TTC549 (cell line): ENCODE results near the gene LDLRAD3.

Experiments used
- FAIRE-seq: peaks from 2 replicates; lab custom pipeline; 2012; peaks lifted over from hg19 to GRCh38; lab: Jason Lieb, UNC

The LDLRAD3 gene

GRCh38 chr11:36213393-36213840 lies 269.6 kb downstream of the LDLRAD3 start:
- no peak for FAIRE-seq

- no peak for FAIRE-seq
Measured at GRCh38 chr11:36214480-36214879, 270.6 kb downstream of the LDLRAD3 start.

DNA sequence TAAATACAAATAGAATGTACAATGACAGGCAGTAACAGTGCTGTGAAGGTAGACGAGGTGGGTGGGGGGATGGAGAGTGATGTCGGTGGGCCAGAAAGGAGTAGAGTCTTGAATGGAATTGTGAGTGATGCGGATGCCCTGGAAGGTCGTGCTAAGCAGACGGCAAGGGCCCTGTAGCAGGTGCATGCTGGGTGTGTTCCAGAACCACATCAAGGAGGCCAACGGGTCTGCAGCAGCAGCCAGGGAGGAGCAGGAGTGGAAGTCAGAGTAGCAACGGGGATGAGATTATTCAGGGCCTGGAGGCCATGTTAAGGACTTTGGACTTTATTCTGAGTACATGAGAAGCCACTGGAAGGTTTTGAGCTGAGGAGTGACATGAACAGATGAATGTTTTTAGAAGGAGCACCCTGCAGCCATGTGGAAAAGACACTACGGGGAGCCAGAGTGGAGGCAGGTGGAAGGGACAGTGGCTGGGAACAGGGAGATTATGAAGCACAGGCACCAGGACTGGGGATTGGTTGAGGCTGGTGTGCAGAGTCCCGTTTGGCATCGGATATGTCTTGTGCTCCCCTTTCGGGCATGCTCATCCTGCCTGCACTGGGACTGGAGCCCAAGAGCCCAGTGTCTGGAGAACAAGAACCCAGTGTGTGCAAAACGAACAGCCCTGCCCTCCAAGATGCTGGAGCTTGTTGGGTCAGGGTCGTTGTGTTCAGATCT lies 271.3 kb downstream of the LDLRAD3 start:
- no peak for FAIRE-seq

DNA sequence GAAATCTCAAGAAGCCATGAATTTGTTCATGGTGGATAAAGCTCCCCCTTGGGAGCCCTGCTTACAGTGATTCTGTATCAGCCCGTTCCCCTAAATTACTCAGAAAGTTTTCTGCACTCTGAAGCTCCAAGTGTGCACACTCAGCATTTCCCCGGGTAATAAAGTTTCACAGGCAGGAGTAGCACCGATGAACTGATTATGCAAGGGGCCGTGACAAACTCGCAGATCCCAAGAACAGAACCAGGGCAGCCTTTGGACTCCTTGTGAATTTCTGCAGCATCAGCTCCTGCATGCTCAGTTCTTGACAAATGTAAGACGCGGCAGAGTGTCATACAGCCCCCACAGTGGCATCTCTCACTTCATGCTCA lies 271.8 kb downstream of the LDLRAD3 start:
- no peak for FAIRE-seq

DNA sequence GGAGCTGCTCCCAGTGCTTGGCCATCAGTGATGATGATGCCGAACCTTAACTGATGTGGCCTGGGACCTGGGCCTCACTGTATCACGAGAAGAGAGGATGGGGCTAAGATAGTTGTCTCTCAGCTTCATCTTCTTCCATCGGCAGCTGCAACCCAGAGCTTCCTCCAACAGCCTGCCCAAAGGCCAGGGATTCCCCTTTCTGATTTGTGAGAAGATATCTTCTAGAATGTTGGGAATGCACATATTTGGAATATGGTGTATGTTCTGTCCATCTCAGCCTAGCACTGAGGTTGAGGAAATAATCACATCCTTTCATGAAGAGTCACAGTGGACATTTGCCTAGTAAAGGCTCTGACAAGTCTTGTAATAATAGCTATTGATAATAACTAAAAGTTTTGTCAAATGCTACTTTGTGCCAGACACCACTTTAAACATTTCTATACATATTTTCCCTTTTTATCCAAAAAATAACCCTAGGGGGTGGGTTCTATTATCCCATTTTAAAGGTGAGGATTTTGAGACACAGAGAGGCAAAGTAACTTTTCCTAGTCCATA lies 272.3 kb downstream of the LDLRAD3 start:
- FAIRE-seq = no peak

- FAIRE-seq = no peak
Measured at GRCh38 chr11:36218283-36218921, 274.5 kb downstream of the LDLRAD3 start.

DNA sequence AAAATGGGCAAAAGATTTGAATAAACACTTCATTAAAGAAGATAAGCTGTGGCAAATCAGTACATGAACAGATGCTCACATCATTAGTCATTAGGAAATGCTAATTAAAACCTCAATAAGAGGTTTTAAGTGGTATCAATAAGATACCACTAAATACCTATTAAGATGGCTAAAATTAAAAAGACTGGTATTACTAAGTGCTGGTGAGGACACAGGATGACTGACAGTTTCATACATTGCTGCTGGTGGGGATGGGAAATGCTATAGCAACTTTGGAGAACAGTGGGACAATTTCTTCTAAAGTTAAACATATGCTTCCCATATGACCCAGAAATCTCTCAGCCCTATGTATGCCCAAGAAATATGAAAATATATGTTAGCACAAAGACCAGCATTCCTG lies 276.1 kb downstream of the LDLRAD3 start:
- FAIRE-seq = no peak

DNA sequence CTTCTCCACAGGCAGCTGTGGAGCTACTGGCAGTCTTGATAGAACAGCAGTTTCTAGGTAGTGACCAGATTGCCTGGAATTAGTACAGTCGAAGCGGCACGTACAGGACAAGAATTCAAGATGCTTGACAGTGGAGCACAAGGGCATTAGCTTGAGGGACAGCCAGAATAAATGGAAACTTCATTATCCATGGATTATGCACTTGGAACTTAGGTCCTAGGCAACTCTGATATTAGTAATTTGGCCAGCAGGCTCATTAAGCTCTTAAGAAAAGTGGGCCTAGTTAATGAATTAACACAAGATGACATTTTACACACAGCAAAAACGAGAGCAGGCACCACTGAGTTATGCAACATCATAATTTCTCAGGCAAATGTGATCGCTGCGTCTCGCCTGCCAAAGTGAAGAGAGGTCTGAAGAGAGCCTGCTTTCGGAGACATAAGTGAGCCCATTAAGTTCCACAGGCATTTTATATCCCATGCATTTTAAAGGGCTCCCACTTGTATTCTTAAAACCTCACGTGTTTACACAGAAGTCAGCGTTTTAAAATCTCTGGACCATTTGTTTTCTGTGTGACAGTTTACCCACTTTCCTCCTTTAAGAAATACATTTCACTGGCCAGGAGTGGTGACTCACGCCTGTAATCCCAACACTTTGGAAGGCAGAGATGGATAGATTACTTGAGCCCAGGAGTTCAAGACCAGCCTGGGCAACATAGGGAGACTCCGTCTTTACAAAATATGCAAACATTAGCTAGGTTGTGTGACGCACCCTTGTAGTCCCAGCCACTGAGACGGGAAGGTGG lies 279.2 kb downstream of the LDLRAD3 start:
- no peak for FAIRE-seq

GRCh38 chr11:36224209-36224882 lies 280.5 kb downstream of the LDLRAD3 start:
- FAIRE-seq = no peak

- no peak for FAIRE-seq
Measured at GRCh38 chr11:36227044-36227443, 283.2 kb downstream of the LDLRAD3 start.

- FAIRE-seq = no peak
Measured at GRCh38 chr11:36228689-36229088, 284.8 kb downstream of the LDLRAD3 start.

GRCh38 chr11:36229091-36229705 lies 285.3 kb downstream of the LDLRAD3 start:
- FAIRE-seq = no peak

GRCh38 chr11:36230779-36231699 lies 287.2 kb downstream of the LDLRAD3 start:
- FAIRE-seq = no peak

DNA sequence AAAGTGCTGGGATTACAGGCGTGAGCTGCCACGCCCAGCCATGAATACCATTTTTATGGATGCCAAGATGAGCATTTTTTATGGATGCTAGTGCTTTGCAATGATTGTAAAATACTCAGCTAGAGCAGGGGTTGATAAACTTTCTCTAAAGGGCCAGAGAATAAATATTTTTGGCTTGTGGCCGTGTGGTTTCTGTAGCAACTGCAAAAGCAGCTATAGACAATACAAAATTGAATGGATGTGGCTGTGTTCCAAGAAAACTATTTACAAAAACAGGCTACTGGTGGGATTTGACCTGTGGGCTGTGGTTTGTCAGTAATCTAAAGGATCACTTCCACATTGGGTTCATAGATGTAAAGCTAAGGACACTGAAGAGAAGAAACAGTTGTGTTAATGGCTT lies 289.3 kb downstream of the LDLRAD3 start:
- FAIRE-seq = no peak

GRCh38 chr11:36234825-36235224 lies 291.0 kb downstream of the LDLRAD3 start:
- FAIRE-seq = no peak

DNA sequence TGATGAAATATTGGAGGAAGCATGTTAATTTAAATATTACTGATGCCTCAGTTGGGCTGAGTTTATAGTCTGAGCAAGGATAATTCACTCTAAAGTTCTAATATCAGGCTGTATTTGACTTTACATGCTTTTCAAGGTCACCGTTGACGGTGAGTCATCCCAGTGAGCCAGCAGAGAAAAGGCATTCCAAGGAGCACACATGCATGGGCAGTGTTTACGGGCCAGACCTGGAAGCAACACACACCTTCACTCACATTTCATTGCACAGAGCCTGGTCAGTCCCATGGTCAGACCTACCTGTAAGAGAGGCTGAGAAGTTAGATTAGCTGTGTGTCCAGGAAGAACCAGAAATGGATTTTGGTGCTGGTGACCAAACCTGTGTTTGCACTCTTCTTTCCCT lies 291.9 kb downstream of the LDLRAD3 start:
- no peak for FAIRE-seq

- FAIRE-seq = no peak
Measured at GRCh38 chr11:36237391-36237790, 293.5 kb downstream of the LDLRAD3 start.

DNA sequence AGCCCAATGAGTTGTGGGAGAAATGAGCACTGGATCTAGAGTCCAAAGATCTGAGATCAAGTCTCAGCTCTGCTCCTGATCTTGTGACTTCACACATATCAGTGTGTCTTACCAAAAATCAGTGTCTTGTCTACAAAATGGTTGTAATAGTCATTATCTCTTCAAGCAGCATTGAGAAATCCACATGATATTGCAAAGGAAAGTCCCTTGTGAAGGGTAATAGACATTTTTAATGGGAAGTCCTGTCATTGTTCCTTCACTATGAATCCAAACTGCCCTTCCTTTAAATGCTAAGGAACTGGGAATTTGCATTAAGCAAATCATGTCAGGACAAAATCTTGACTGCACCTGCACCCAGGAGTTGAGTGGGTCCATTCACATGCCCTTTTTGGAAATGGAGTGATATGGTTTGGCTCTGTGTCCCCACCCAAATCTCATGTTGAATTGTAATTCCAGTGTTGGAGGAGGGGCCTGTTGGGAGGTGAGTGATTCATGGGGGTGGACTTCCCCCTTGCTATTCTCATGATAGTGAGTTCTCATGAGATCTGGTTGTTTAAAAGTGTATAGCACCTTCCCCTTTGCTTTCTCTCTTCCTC lies 294.3 kb downstream of the LDLRAD3 start:
- FAIRE-seq = no peak

DNA sequence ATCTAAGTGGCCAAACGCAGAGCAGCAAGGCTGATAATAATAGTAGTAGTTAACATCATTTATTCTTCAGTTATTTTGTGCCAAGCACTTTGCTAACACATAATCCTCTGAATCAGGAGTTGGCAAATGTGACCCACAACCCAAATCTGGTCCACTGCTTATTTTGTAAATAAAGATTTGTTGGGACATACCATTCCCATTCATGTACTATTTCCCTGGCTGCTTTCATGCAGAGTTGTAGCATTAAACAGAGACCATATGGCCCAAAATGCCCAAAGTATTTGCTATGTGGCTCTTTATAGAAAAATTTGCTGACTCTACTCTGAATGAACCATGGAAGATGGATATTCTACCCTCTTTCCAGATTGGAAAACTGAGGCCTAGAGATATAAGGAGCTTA lies 295.0 kb downstream of the LDLRAD3 start:
- FAIRE-seq = no peak

DNA sequence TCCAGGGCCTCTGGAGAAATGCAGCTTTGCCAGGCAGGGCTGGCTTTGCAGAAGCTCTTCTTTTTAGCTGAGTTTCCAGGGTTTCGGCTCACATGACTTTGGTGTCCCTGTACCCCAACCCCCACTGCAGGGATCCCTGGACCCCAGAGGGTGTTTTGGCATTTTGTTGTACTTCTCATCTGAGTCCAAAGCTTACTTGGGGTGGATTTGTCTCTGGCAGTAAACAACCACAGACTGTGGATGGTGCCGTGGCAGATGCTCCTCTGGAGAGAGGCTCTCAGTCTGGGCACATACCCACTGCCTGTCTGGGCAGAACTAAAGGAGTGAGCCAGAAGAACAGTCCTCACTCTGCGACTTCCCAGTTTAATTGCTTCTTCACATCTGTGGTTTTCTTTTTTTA lies 295.8 kb downstream of the LDLRAD3 start:
- no peak for FAIRE-seq
